ENCODE measurements around the gene SMAD7.
A peak's percentile ranks its signal among the peaks of the same experiment; 100 is the strongest.

Gene SMAD7

DNA sequence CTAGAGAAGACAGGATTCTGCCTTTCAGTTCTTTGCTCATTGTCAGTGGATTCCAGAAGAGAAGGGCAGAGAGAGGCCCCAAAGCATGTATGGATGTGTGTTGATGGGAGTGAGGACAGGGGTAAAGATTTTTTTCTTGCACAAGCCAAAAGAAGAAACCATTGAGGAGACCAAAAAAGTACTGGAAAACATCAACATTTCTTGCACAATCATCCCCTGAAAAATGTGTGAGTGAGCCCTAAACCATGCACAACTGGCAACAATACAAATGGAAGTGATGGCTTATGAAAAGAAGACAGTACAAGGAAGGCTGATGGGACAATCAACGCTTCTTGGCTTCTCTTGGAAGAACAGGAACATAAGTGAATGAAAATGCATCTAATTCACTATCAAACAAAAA lies 5.6 kb upstream of the SMAD7 start:
- TF ChIP-seq PPARA (CRISPR knock-in tag; IDR thresholded peaks at IDR 0.05; ENCODE audit: borderline replicate concordance) (no peak), BACH2 (CRISPR knock-in tag; IDR thresholded peaks at IDR 0.05; ENCODE audit: borderline replicate concordance) (no peak), SNAI2 (CRISPR knock-in tag; IDR thresholded peaks at IDR 0.05) (no peak), TCF4 (CRISPR knock-in tag; IDR thresholded peaks at IDR 0.05; ENCODE audit: borderline replicate concordance) (no peak), GLIS3 (CRISPR knock-in tag; IDR thresholded peaks at IDR 0.05) (no peak), ARNTL (CRISPR knock-in tag; IDR thresholded peaks at IDR 0.05; ENCODE audit: borderline replicate concordance, low read depth) (no peak), TOX (CRISPR knock-in tag; IDR thresholded peaks at IDR 0.05; ENCODE audit: borderline replicate concordance) (no peak), ZNF70 (CRISPR knock-in tag; IDR thresholded peaks at IDR 0.05) (no peak), ZNF8 (CRISPR knock-in tag; IDR thresholded peaks at IDR 0.05) (no peak)
- ATAC-seq, result no peak

DNA sequence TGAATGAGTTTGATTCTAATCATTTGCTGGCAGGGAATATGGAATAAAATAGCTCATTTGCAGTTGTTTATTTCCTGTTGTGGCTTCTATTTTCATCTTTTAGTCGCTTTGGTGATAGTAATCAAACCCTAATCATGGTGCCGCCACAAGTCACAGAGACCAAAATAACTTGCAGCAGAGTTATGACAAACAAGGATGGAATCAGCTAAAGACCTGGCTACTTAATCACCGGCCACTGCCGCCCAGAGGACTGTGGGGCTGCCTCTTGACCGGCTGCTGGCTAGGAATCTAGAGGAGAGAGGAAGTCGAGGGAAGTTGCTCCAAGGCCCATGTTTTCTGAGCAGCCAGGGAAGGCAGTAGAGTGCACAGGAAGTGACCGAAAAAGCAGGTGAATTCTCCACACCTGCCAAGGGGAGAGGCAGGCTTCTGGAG lies 5.1 kb upstream of the SMAD7 start:
- TF ChIP-seq ZNF565 (CRISPR knock-in tag; conservative IDR thresholded peaks at IDR 0.05; ENCODE audit: low read depth) (no peak), PPARA (CRISPR knock-in tag; IDR thresholded peaks at IDR 0.05; ENCODE audit: borderline replicate concordance) (no peak), ZNF8 (CRISPR knock-in tag; IDR thresholded peaks at IDR 0.05) (no peak), ZNF70 (CRISPR knock-in tag; IDR thresholded peaks at IDR 0.05) (no peak), ZFP30 (CRISPR knock-in tag; IDR thresholded peaks at IDR 0.05) (no peak), TCF4 (CRISPR knock-in tag; IDR thresholded peaks at IDR 0.05; ENCODE audit: borderline replicate concordance) (no peak), OSR1 (CRISPR knock-in tag; IDR thresholded peaks at IDR 0.05) (no peak), GLIS3 (CRISPR knock-in tag; IDR thresholded peaks at IDR 0.05) (no peak), ISL1 (CRISPR knock-in tag; IDR thresholded peaks at IDR 0.05) (no peak), ESRRG (CRISPR knock-in tag; IDR thresholded peaks at IDR 0.05) (no peak)
- TF ChIP-seq, protein P1, sequence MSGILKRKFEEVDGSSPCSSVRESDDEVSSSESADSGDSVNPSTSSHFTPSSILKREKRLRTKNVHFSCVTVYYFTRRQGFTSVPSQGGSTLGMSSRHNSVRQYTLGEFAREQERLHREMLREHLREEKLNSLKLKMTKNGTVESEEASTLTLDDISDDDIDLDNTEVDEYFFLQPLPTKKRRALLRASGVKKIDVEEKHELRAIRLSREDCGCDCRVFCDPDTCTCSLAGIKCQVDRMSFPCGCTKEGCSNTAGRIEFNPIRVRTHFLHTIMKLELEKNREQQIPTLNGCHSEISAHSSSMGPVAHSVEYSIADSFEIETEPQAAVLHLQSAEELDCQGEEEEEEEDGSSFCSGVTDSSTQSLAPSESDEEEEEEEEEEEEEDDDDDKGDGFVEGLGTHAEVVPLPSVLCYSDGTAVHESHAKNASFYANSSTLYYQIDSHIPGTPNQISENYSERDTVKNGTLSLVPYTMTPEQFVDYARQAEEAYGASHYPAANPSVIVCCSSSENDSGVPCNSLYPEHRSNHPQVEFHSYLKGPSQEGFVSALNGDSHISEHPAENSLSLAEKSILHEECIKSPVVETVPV (CRISPR knock-in tag; IDR thresholded peaks at IDR 0.05), result no peak
- TF ChIP-seq, protein P2, sequence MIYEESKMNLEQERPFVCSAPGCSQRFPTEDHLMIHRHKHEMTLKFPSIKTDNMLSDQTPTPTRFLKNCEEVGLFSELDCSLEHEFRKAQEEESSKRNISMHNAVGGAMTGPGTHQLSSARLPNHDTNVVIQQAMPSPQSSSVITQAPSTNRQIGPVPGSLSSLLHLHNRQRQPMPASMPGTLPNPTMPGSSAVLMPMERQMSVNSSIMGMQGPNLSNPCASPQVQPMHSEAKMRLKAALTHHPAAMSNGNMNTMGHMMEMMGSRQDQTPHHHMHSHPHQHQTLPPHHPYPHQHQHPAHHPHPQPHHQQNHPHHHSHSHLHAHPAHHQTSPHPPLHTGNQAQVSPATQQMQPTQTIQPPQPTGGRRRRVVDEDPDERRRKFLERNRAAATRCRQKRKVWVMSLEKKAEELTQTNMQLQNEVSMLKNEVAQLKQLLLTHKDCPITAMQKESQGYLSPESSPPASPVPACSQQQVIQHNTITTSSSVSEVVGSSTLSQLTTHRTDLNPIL (CRISPR knock-in tag; IDR thresholded peaks at IDR 0.05; ENCODE audit: low read depth), result no peak
- TF ChIP-seq, protein P3, sequence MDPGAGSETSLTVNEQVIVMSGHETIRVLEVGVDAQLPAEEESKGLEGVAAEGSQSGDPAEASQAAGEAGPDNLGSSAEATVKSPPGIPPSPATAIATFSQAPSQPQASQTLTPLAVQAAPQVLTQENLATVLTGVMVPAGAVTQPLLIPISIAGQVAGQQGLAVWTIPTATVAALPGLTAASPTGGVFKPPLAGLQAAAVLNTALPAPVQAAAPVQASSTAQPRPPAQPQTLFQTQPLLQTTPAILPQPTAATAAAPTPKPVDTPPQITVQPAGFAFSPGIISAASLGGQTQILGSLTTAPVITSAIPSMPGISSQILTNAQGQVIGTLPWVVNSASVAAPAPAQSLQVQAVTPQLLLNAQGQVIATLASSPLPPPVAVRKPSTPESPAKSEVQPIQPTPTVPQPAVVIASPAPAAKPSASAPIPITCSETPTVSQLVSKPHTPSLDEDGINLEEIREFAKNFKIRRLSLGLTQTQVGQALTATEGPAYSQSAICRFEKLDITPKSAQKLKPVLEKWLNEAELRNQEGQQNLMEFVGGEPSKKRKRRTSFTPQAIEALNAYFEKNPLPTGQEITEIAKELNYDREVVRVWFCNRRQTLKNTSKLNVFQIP (CRISPR knock-in tag; IDR thresholded peaks at IDR 0.05; ENCODE audit: borderline replicate concordance, low read depth), result no peak
- TF ChIP-seq, protein P4, sequence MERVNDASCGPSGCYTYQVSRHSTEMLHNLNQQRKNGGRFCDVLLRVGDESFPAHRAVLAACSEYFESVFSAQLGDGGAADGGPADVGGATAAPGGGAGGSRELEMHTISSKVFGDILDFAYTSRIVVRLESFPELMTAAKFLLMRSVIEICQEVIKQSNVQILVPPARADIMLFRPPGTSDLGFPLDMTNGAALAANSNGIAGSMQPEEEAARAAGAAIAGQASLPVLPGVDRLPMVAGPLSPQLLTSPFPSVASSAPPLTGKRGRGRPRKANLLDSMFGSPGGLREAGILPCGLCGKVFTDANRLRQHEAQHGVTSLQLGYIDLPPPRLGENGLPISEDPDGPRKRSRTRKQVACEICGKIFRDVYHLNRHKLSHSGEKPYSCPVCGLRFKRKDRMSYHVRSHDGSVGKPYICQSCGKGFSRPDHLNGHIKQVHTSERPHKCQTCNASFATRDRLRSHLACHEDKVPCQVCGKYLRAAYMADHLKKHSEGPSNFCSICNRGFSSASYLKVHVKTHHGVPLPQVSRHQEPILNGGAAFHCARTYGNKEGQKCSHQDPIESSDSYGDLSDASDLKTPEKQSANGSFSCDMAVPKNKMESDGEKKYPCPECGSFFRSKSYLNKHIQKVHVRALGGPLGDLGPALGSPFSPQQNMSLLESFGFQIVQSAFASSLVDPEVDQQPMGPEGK (CRISPR knock-in tag; IDR thresholded peaks at IDR 0.05; ENCODE audit: borderline replicate concordance), result no peak
- ATAC-seq, result peak; percentile 59

DNA sequence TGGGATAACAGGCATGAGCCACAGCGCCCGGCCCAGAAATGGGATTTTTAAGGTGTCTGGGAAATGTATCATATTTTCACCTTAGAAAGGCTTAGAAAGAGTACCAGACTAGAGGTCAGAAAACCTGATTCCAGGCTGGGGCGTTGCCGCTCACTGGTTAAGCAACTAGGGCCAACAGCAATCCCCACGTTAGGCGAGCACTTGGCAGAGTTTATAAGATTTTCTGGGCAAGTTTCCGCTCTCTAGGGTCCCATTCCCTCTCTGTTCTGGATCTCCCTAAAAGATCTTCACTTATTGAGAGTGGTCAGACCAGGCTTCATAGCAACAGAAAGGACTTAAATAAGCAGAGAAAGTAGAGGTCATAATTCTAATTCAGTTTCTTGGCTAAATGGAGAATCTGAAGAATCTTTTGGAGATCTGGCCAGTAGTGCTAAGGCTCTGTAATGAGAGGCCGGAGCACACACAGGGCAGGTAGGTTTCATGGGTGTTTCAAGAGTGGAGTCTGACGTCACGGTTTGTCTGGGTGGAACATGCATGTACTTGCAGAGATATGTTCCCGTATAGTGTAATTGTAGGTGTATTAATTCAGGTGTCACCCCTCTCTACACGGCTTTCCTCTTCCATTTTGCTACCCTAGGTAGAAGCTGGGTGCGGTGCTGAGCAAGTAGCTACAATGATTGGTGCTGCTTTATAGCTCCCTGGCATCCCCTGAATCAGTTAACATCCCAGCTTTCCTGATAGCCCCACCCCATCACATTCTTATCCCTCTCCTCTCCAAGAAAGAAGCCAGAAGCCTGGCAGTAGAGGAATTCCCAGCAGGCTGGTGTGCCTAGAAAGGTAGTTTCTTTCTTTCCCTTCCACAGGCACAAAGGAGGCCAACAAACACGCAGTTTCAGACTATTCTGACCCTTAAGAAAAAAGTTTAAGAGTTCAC lies 4.4 kb upstream of the SMAD7 start:
- no peak for TF ChIP-seq ZFP3 (CRISPR knock-in tag; IDR thresholded peaks at IDR 0.05)
- TF ChIP-seq SNAI2 (CRISPR knock-in tag; IDR thresholded peaks at IDR 0.05), result 0 out of 2 replicates have a peak, but pooled peaks have one; percentile 20
- ATAC-seq, result peak; percentile 7

DNA sequence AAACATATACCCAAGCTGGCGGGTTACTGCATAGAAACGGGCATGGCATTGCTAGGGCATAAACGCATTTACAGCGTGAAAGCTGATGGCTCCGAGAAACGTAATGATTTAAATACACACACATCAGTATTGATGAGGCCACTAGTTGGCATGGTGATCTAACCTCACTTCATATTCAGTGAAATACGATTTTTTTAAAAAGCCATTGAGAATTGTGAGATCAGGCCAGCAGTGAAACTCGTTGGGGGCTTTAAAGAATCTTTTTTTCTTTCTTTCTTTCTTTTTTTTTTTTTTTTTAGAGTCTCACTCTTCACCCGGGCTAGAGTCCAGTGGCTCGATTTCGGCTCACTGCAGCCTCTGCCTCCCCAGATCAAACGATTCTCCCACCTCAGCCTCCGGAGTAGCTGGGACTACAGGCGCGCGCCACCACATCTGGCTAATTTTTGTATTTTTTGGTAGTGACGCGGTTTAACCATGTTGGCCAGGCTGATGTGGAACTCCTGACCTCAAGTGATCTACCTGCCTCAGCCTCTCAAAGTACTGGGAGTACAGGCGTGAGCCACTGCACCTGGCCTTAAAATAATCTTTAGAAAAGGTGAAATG lies 2.4 kb upstream of the SMAD7 start:
- no peak; the same call in 2 of the 3 replicates for ATAC-seq
- TF ChIP-seq RARB (CRISPR knock-in tag; IDR thresholded peaks at IDR 0.05), result no peak
- no peak for TF ChIP-seq BACH2 (CRISPR knock-in tag; IDR thresholded peaks at IDR 0.05; ENCODE audit: borderline replicate concordance)
- TF ChIP-seq ZFP3 (CRISPR knock-in tag; IDR thresholded peaks at IDR 0.05), result no peak
- no peak for TF ChIP-seq GLIS3 (CRISPR knock-in tag; IDR thresholded peaks at IDR 0.05)
- TF ChIP-seq ESRRG (CRISPR knock-in tag; IDR thresholded peaks at IDR 0.05), result no peak
- no peak for TF ChIP-seq CSDC2 (CRISPR knock-in tag; IDR thresholded peaks at IDR 0.05)
- TF ChIP-seq ZC3H10 (CRISPR knock-in tag; IDR thresholded peaks at IDR 0.05), result no peak
- TF ChIP-seq ISL1 (CRISPR knock-in tag; IDR thresholded peaks at IDR 0.05), result no peak
- no peak for TF ChIP-seq PPARA (CRISPR knock-in tag; IDR thresholded peaks at IDR 0.05; ENCODE audit: borderline replicate concordance)
- TF ChIP-seq, protein P2 (CRISPR knock-in tag; IDR thresholded peaks at IDR 0.05; ENCODE audit: low read depth), result no peak
- no peak for TF ChIP-seq ZNF8 (CRISPR knock-in tag; IDR thresholded peaks at IDR 0.05)
- TF ChIP-seq, protein P4 (CRISPR knock-in tag; IDR thresholded peaks at IDR 0.05; ENCODE audit: borderline replicate concordance), result no peak
- no peak for TF ChIP-seq ARNTL (CRISPR knock-in tag; IDR thresholded peaks at IDR 0.05; ENCODE audit: borderline replicate concordance, low read depth)
- TF ChIP-seq ZNF565 (CRISPR knock-in tag; conservative IDR thresholded peaks at IDR 0.05; ENCODE audit: low read depth), result no peak
